DMS153 (cell line): ENCODE results near the gene EPS8L1.
"Not testable (repeated sequence)": the region's sequence is repeated elsewhere in the genome, so short reads cannot be mapped to it uniquely, and the experiment has no call there.

Experiments used
- DNase-seq: peaks from one replicate; lab custom pipeline; 2025; lab: John Stamatoyannopoulos, UW

Gene EPS8L1

GRCh38 chr19:55075371-55075998, at the start of gene EPS8L1:
Gene EPS8L1 (plus strand): TSS chr19:55075869. CDS start chr19:55076445, 576 bp downstream.
- DNase-seq, result no peak

GRCh38 chr19:55027140-55027471, 48.6 kb upstream of the EPS8L1 start:
- DNase-seq, result not testable (repeated sequence)

- no peak for DNase-seq
These were observed 48.0 kb upstream of the EPS8L1 start for GRCh38 chr19:55027472-55028337.

DNA sequence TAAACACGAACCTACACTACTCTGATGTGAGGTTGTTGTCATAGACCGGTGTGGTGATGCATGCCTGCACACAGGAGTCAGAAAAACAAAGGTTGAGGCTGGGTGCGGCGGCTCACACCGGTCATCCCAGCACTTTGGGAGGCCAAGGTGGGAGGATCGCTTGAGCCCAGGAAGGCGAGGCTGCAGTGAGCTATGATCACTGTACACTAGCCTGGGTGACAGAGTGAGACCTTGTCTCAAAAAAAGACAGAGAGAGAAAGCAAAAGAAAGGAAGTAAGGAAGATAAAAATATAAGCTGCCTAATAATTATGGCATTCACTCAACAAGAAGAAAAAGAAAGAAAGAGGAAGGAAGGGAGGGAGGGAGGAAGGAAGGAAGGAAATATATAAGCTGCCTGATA, 46.9 kb upstream of the EPS8L1 start:
- no peak for DNase-seq

DNA sequence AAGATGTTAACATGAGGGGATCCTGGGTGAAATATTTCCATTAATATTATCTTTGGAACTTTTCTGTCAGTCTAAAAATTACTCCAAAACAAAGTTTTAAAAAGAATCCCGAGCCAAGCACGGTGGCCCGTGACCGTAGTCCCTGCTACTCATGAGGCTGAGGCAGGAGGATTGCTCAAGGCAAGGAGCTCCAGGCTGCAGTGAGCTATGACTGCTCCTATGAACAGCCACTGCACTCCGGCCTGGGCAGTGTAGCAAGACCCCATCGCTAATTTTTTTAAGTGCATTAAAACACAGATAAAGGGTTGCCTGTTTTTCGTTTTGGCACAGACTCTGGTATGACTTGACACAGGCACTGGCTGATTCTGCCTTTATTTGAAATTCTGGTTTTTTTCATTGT, 44.5 kb upstream of the EPS8L1 start:
- no peak for DNase-seq

DNA sequence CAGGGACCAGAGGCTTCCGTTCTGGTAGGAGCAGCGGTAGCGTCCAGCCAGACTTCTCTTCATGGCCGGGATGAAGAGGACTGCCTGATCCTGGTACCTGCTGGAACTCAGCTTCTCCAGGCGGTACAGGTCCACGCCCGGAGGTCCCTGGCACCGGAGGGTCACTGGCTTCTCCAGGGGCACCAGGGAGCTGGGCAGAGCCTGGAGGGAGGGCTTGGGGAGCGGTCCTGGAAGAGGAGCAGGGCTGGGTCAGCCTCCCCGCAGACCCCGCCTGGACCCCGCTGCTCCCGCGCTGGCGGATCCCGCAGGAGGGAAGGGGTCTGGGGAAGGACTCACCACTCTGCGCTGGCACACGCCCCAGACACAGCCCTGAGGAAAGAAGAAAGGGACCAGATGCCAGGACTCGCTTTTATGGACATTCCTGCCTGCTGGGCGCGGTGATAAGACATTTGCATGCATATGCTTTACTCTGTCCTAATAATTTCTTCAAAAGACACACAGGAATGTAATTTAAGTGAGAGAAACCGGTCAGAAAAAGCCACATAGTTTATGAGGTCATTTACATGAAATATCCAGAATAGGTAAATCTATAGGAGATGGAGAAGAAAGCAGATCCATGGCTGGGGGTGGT, 43.4 kb upstream of the EPS8L1 start:
- no peak for DNase-seq

DNA sequence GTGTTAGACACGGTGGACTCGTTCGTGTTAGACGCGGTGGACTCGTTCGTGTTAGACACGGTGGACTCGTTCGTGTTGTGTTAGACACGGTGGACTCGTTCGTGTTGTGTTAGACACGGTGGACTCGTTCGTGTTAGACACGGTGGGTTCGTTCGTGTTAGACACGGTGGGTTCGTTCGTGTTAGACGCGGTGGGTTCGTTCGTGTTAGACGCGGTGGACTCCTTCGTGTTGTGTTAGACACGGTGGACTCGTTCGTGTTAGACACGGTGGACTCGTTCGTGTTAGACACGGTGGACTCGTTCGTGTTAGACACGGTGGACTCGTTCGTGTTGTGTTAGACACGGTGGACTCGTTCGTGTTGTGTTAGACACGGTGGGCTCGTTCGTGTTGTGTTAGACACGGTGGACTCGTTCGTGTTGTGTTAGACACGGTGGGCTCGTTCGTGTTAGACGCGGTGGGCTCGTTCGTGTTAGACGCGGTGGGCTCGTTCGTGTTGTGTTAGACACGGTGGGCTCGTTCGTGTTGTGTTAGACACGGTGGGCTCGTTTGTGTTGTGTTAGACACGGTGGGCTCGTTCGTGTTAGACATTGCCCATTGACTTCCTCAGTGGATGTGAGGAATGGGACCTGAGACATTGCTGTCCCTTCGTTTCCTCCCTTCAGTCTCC, 42.6 kb upstream of the EPS8L1 start:
- DNase-seq, result not testable (repeated sequence)

GRCh38 chr19:55034751-55035150, 40.9 kb upstream of the EPS8L1 start:
- no peak for DNase-seq

GRCh38 chr19:55036058-55036457, 39.6 kb upstream of the EPS8L1 start:
- no peak for DNase-seq

GRCh38 chr19:55037603-55038002, 38.1 kb upstream of the EPS8L1 start:
- not testable (repeated sequence) for DNase-seq

DNA sequence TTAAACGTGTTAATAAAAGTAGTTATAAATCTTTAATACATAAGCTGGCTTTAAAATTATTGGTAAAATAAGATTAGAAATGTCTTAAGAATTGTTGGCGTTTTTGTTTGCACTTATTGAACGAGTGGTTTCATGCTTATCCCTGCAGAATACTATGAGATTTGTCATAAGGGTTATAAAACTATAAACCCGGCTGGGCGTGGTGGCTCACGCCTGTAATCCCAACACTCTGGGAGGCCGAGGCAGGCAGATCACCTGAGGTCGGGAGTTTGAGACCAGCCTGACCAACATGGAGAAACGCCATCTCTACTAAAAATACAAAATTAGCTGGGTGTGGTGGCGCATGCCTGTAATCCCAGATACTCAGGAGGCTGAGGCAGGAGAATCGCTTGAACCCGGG, 35.0 kb upstream of the EPS8L1 start:
- not testable (repeated sequence) for DNase-seq

DNA sequence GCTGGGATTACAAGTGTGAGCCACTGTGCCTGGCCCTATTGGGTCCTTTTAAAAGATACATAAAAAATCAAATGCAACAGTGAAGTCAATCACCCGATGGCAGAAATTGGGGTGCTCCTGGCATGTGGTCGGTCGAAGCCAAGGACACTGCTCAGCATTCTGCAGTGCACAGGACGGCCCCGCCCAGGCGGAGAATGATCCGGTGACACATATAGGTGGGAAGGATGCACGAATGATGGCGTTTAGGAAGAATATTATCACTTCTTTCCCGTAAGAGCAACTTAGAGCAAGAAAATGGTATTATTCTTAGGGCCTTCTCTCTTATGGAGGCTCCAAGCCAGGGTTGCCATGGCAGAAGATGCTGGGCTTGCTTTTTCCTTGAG, 34.4 kb upstream of the EPS8L1 start:
- DNase-seq, result no peak

- DNase-seq, result no peak
These were observed 33.9 kb upstream of the EPS8L1 start for GRCh38 chr19:55041627-55042343.

GRCh38 chr19:55042344-55042678, 33.4 kb upstream of the EPS8L1 start:
- no peak for DNase-seq

- no peak for DNase-seq
These were observed 33.0 kb upstream of the EPS8L1 start for GRCh38 chr19:55042688-55043087.

GRCh38 chr19:55044286-55044685, 31.4 kb upstream of the EPS8L1 start:
- no peak for DNase-seq

DNA sequence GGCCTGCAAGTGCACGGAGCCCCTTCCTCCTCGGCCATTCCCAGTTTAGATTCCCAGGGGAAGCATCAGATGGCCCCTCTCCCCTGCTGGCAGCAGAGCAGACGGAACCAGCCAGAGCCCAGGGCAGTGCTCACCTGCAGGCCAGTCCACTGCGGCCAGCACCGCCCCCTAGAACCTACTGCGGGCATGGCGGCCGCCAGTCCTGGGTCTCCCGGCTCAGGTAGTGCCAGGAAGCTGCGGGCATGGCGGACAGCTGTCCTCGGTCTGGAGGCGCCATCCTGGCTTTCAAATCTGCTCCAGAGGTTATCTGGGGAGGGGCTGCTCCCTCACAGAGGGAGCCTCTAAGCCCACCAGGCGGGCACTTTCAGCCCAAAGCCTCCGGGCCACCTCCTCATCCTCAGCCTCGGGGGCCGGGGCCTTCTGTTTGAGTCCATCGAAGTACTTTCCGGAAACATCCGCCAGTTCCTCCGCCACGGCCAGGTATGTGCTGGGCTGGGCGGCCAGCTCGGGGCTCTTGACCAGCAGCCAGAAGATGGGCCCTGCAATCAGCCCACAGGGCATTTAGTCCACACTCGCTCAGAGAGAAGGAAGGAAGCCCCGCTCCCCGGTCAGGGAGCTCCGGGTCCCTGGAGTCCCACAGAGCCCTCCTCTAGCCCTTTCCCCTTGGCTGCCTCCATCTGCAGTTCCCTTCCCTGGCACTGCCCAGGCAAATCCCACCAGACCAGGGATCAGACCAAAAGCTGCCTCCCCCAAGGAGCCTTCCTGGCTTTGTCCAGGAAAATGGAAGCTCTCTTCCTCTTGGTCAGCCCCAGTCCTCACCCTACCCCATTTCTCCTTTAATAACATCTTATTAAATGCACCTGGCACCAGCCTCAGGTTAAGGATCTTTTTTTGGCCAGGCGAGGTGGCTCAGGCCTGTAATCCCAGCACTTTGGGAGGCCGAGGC, 30.6 kb upstream of the EPS8L1 start:
- DNase-seq, result no peak

GRCh38 chr19:55046975-55047622, 28.6 kb upstream of the EPS8L1 start:
- DNase-seq, result no peak

DNA sequence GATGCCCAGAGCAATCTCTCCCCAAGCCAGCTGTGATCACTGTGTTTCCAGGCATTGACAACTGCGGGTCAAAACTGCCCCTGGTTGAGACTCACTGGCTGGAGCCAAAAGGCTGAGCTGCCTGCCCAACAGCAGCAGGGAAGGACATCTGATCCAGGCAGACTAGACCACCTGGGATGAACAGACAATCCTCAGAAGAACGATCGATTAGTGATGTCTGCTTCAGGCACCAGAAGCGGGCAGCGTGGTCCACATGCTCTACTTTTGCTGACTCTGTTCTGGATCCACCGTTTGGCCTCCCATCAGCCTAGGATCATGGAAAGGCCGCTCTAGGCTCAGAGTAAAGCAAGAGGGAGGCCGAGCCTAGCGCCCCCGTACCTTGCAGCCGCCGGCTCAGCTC, 27.7 kb upstream of the EPS8L1 start:
- DNase-seq, result no peak

- DNase-seq, result no peak
These were observed 27.2 kb upstream of the EPS8L1 start for GRCh38 chr19:55048446-55048845.
